CD4-positive, alpha-beta T cell treated with Interleukin-4 for 1 hour (primary cell): Measurements from ENCODE around the gene RAB40A.

ENCODE experiments used
- DNase-seq, 2 donors: peaks; one replicate each; pipeline ENCODE4 v3.0.0-alpha.2; 2020 to 2022

The RAB40A gene

DNA sequence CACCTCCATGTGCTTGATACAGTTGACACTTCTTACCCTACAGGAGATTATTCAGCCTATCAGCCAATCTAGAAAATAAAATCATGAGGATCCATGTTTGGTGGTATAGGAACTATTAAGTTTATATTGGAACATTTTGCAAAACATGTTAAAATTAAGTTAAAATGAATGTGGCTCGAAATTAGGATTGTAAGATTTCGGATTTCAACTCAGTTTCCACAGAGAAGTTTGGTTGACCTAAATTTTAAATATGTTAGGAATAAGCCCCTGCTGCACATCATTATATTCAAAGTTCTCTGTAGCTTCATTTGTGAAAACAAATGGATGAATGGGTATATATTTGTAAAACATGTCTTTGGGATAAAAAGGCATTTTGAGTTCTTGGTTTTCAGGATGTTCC lies at the start of gene RAB40A:
TSS of gene RAB40A (minus strand) at position 101 of the 400 bp plus-strand sequence. CDS start 18,733 bp downstream, outside the sequence.
- no peak for DNase-seq

GRCh38 chrX:103565752-103566151 lies 46.5 kb upstream of the RAB40A start:
- DNase-seq, result no peak

DNA sequence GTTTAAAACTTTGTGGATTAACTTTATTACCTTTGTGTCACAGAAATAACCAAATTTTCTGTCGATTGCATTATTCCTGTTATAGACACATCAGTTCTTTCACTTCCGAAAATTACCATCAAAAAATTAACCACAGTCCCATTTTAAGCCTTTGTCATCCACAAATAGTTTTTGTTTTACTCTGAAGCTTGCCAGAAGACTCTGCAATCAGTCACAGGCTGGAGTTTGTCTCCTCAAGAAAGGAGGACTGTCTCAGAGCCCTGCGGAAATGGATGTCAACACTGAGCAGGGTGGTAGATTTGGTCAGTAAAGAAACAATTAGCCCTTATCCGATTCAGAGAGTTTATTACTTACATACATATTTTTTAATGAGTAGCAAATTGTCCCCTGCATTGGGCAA lies 45.9 kb upstream of the RAB40A start:
- no peak for DNase-seq

- no peak for DNase-seq
Observed at GRCh38 chrX:103562801-103563200, 43.5 kb upstream of the RAB40A start.

DNA sequence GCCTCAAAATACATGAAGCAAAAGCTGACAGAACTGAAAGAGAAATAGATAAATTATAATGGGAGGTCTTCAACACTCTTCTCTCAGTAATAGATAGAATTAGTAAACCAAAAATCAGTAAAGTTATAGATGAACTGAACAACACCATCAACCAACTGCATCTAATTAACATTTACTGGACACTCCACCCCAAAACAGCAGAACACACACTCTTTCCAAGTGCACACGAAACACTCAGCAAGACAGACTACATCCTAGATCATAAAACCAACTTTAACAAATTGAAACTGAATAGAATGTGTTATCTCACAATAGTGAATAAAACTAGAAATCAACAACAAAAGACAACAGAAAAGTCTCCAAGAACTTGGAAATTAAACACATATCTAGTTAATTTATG lies 41.0 kb upstream of the RAB40A start:
- DNase-seq, result no peak

DNA sequence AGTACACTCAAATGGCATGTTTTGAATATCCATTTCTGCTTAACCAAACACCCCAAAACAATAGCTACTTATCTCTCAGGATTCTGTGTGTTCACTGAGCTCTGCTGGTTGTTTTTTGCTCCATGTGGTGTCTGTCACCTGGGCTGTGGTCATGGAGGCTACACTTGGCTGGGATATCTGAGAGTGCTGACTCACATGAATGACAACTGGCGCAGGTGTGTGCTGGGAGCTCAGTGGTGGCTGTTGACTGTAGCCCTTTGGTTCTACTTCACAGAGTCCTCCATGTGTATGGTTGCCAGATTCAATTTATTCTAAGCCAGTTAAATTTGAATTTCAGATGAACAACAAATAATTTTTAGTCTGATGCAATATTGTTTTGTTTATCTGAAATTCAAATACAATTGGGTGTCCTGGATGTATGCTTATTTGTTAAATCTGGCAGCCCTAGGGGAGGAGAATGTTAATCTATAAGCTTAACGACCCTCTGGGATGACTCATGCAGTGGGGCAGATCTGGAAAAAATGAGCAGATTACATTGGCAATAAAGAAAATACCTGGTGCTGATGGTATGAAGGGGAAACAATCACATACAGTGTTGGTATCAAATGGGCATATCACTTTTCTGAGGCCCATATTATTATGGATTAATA lies 37.8 kb upstream of the RAB40A start:
- no peak for DNase-seq

DNA sequence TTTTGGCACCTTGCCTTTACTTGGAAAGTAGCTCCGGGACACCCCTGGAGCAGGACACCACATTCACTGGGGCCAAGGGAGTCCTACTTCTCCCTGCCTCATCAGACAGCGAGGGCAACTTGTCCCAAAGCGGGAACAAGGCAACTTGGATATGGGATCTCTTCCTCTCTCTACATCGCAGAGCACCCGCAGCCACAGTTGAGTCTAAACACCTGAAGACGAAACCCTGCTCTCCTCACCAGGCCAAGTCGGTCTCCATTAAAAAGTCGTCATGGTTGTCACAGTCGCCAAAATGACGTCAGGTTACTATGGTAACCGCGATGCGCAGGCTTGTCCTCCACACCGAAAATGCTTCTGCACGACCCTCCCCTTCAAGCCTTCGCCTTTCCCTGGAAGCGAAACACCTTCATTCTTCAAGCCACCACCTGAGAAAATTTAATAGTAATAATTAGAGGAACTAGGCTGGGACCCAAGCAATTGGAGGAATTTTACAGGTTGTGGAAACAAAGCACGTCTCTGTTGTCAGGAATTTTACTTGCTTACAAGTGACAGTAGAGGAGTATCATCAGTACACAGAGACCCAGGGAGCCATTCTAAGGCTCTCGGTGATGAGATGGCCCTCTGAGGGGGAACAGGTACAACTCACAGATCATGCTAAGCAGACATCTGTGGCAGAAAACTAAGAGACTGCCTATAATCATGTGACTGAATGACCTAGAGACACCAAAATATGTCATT lies 35.6 kb upstream of the RAB40A start:
- peak; percentile 76 for DNase-seq

DNA sequence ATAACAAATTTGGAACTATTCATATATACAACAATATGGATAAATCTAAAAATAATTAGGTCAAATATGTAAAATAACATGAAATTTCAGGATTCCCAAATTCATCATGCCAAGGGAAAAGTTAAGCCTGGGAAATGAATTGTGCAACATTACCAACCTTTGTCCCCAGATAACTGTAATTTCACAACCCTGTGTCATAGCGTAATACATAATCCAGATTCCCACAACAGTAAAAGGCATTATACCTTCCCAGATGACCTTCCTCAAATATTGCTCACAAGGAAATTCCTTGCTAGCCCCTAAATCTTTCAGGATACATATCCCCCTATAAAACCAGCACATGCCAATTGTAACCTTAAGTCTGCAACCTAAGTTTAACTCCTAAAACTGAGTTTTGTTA lies 32.9 kb upstream of the RAB40A start:
- no peak for DNase-seq

GRCh38 chrX:103550415-103551051 lies 31.2 kb upstream of the RAB40A start:
- no peak for DNase-seq

GRCh38 chrX:103549916-103550315 lies 30.6 kb upstream of the RAB40A start:
- DNase-seq, result no peak

DNA sequence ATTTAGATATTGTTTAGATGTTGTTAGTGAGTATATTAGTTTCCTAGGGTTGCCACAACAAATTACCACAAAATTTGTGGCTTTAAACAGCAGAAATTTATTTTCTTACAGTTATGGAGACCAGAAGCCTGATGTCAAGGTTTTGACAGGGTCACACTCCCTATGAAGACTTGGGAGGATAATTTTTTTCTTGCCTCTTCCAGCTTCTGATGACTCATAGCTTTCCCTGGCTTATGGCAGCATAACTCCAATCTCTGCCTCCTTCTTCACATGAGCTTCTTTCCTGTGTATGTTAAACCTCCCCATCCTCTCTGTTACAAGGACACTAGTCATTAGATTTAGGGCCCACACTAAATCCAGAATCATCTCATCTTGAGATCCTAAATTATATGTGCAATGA lies 20.9 kb upstream of the RAB40A start:
- no peak for DNase-seq

- no peak for DNase-seq
Observed at GRCh38 chrX:103539695-103540094, 20.4 kb upstream of the RAB40A start.

- no peak for DNase-seq
Observed at GRCh38 chrX:103538728-103539127, 19.4 kb upstream of the RAB40A start.

- DNase-seq, result no peak
Observed at GRCh38 chrX:103537871-103538387, 18.6 kb upstream of the RAB40A start.

GRCh38 chrX:103536732-103537131 lies 17.4 kb upstream of the RAB40A start:
- DNase-seq, result no peak

DNA sequence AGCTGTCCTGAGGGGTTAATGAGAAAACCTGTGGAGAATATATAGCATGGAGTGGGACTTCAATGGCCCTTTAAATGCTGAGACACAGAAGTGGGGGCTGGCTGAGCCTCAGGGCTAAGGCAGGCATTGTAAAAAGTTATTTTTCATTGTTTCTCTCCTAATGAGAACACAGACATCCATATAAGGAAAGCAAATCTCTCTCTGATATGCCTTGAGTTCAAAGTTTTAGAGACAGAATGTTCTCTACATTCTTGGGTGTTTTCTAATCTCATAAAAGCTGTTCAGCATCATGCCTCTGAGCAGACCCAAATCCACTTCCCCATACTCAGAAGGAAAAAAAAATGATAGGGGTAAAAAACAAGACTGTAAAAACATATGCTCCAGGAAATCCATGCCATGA lies 16.8 kb upstream of the RAB40A start:
- DNase-seq, result no peak

GRCh38 chrX:103535206-103535605 lies 15.9 kb upstream of the RAB40A start:
- no peak for DNase-seq

- DNase-seq, result peak; percentile 65 to 66
Observed at GRCh38 chrX:103533511-103534216, 14.4 kb upstream of the RAB40A start.

DNA sequence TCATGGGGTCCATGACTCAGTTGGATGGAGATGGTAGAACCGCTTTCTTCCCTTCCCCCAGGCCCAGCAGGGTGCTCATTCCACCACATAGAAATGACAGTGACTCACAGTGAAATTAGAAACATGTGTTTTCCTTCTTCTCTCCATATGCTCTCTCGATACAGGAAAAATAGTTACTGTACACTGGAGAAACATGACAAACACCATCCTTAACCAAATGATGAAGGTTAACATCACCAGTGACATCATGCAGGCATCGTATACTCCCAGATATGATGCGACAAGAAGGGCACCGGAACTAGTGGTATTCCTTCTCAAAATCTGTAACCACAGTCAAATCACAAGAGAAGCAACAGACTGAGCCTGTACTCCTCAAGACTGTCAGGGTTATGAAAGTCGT lies 11.7 kb upstream of the RAB40A start:
- no peak for DNase-seq

- no peak for DNase-seq
Observed at GRCh38 chrX:103530545-103530944, 11.3 kb upstream of the RAB40A start.

DNA sequence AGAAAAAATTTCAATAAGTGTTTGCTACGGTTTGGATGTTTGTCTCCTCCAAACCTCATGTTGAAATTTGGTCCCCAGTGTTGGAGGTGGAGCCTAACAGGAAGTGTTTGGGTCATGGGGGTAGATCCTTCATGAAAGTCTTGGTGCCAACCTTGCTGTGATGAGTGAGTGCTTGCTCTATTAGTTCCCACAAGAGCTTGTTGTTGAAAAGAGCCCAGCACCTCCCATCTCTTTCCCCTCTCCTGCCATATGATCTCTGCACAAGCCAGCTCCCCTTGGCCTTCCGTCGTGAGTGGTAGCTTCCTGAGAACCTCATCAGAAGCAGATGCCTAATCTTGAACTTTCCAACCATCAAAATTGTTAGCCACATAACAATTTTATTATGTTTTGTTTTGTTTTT lies 10.3 kb upstream of the RAB40A start:
- DNase-seq, result no peak

DNA sequence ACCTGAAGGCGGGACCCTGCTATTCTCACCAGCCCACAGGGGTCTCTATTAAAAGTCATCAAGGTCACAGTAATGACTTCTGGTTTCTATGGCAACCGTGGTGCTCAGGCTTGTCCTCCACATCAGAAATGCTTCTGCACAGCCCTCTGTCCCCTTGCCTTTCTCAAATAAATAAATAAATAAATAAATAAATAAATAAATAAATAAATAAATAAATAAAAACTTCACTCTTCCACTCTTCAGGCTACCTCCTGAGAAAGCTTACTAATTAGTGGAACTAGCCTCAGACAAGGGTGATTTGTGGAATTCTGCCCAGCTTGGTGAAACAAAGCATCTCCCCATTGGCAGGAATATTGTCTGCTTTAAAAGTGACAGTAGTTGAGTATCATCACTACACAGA lies 5.5 kb upstream of the RAB40A start:
- DNase-seq, result no peak

- no peak for DNase-seq
Observed at GRCh38 chrX:103523605-103524004, 4.3 kb upstream of the RAB40A start.
